ENCODE data around the gene TBC1D22B.
A peak's percentile ranks its signal among the peaks of the same experiment; 100 is the strongest.
"Not testable (repeated sequence)": the region's sequence is repeated elsewhere in the genome, so short reads cannot be mapped to it uniquely, and the experiment has no call there.

TBC1D22B gene

GRCh38 chr6:37304766-37305165, 47.2 kb downstream of the TBC1D22B start:
- DNase-seq, result no peak

GRCh38 chr6:37305841-37306425, 48.4 kb downstream of the TBC1D22B start:
- DNase-seq, result no peak

- DNase-seq, result peak; percentile 41 to 68
Observed at GRCh38 chr6:37306624-37307222, 49.2 kb downstream of the TBC1D22B start.

- not testable (repeated sequence) for DNase-seq
Observed at GRCh38 chr6:37307484-37307883, 49.9 kb downstream of the TBC1D22B start.

- DNase-seq, result peak; percentile 72 to 87
Observed at GRCh38 chr6:37308069-37308815, 50.7 kb downstream of the TBC1D22B start.

GRCh38 chr6:37309046-37309445, 51.5 kb downstream of the TBC1D22B start:
- DNase-seq, result no peak

GRCh38 chr6:37309692-37310091, 52.1 kb downstream of the TBC1D22B start:
- no peak for DNase-seq

- no peak for DNase-seq
Observed at GRCh38 chr6:37310966-37311365, 53.4 kb downstream of the TBC1D22B start.

- no peak for DNase-seq
Observed at GRCh38 chr6:37311741-37312473, 54.3 kb downstream of the TBC1D22B start.

- no peak for DNase-seq
Observed at GRCh38 chr6:37313723-37314486, 56.3 kb downstream of the TBC1D22B start.

GRCh38 chr6:37314487-37315156, 57.0 kb downstream of the TBC1D22B start:
- DNase-seq, result peak in 1 of 2 experiments; percentile 31

- DNase-seq, result no peak
Observed at GRCh38 chr6:37315157-37315515, 57.6 kb downstream of the TBC1D22B start.

- no peak for DNase-seq
Observed at GRCh38 chr6:37316071-37316470, 58.5 kb downstream of the TBC1D22B start.

- DNase-seq, result no peak
Observed at GRCh38 chr6:37317312-37318038, 59.9 kb downstream of the TBC1D22B start.

- DNase-seq, result no peak
Observed at GRCh38 chr6:37319156-37319555, 61.6 kb downstream of the TBC1D22B start.

- DNase-seq, result no peak
Observed at GRCh38 chr6:37319856-37320480, 62.4 kb downstream of the TBC1D22B start.

- DNase-seq, result peak; percentile 25 to 39
Observed at GRCh38 chr6:37320646-37321045, 63.1 kb downstream of the TBC1D22B start.

- DNase-seq, result no peak
Observed at GRCh38 chr6:37321101-37321500, 63.5 kb downstream of the TBC1D22B start.

GRCh38 chr6:37321516-37322415, 64.2 kb downstream of the TBC1D22B start:
- DNase-seq, result no peak

GRCh38 chr6:37323580-37323979, 66.0 kb downstream of the TBC1D22B start:
- peak in 1 of 2 experiments; percentile 51 for DNase-seq

Measured in NCI-H2081 (cell line).